ENCODE measurements around the gene ZNF512B.

ZNF512B gene

DNA sequence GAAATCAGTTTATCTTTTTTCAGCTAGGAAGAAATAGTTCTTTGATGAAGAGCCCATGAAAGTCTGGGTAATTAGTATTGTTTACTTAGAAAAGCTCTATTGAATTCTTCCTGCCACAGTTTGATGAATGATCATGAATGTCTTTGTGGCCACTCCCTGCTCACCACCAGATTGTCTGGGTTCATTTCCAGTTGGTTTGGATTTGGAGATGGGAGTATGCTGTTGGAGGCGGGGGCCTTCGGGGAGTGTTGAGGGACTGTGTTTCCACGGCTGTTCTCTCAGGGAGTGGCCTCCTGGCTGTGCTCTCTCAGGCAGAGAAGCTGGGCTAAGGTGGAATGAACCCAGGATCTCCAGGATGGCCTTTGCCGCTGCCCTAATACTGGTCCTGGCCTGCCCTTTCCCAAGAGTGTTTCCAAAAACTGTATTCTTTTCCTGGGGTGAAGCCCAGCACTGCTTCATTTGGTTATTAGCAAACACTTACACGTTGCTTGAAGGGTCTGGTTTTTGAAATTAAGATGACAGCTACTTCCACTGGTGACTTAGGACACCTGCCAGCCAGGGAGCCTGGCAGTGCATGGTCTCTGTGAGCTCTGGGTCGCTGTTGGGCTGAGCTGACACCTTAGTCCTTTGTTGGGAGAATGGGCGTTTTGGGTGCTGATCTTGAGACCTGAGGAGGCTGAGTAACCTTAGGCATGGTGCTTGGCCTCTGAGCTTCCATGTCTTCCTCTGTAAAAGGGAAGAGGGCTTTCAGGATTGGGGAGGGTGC lies 34.4 kb upstream of the ZNF512B start:
- H3K36me3 ChIP-seq (ENCODE audit: insufficient read depth, low read length): peaks cover 80% of the 10 kb centered on the region
- WGBS: 96% methylated on average over 7 of the region's 7 CpGs
- no peaks in the 10 kb centered on the region for H3K27me3 ChIP-seq (ENCODE audit: insufficient read depth, low read length)
- no peaks in the 10 kb centered on the region for H3K4me1 ChIP-seq (ENCODE audit: insufficient read depth, low read length)
- H3K4me3 ChIP-seq (ENCODE audit: low read length): no peak overlapping the region
- H3K9me3 ChIP-seq (ENCODE audit: insufficient read depth, low read depth, low read length): peaks cover 3% of the 10 kb centered on the region; the same call in 1 of the 2 replicates
- no peak overlapping the region for H3K27ac ChIP-seq (ENCODE audit: low read depth, low read length)
- no peak overlapping the region for H3K9ac ChIP-seq (ENCODE audit: low read depth, low read length)

DNA sequence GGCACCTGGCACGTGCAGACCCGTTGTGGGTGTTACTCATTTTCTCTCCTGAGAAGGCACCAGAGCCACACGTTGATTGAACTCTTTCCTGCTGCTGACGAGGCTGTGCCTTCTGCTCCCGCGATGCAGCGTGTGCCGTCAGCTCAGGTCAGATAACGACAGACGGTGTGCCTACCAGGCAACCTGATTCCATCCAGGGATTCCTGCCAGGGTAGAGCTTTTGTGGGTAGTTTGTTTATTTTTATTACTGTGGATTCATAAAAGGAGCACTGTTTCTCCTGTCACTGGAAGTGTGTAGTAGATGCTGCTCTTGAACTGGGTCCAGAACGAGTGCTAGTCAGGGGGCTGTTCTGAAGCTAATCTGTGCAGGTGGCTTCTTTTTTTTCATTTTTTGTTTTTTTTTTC lies 31.9 kb upstream of the ZNF512B start:
- peaks cover 78% of the 10 kb centered on the region for H3K36me3 ChIP-seq (ENCODE audit: insufficient read depth, low read length)
- 95% methylated on average over 11 of the region's 11 CpGs for WGBS

GRCh38 chr20:64000906-64001305 lies 31.2 kb upstream of the ZNF512B start:
- Histone ChIP-seq H3K36me3 (ENCODE audit: insufficient read depth, low read length) (peaks cover 82% of the 10 kb centered on the region), H3K4me1 (ENCODE audit: insufficient read depth, low read length) (no peaks in the 10 kb centered on the region), H3K27me3 (ENCODE audit: insufficient read depth, low read length) (no peaks in the 10 kb centered on the region), H3K9me3 (ENCODE audit: insufficient read depth, low read depth, low read length) (no peaks in the 10 kb centered on the region), H3K4me3 (ENCODE audit: low read length) (no peak overlapping the region), H3K9ac (ENCODE audit: low read depth, low read length) (no peak overlapping the region), H3K27ac (ENCODE audit: low read depth, low read length) (no peak overlapping the region)
- 97% methylated on average over 12 of the region's 12 CpGs for WGBS

More for the DNA sequence above, 31.9 kb upstream of the ZNF512B start:
- Histone ChIP-seq H3K27me3 (ENCODE audit: insufficient read depth, low read length) (no peaks in the 10 kb centered on the region), H3K9ac (ENCODE audit: low read depth, low read length) (no peak overlapping the region), H3K9me3 (ENCODE audit: insufficient read depth, low read depth, low read length) (no peaks in the 10 kb centered on the region), H3K27ac (ENCODE audit: low read depth, low read length) (no peak overlapping the region), H3K4me1 (ENCODE audit: insufficient read depth, low read length) (no peaks in the 10 kb centered on the region), H3K4me3 (ENCODE audit: low read length) (no peak overlapping the region)

- peaks cover 5% of the 10 kb centered on the region for H3K27me3 ChIP-seq (ENCODE audit: insufficient read depth, low read length)
- H3K9ac ChIP-seq (ENCODE audit: low read depth, low read length): no peak overlapping the region
- H3K27ac ChIP-seq (ENCODE audit: low read depth, low read length): no peak overlapping the region
- H3K36me3 ChIP-seq (ENCODE audit: insufficient read depth, low read length): peaks cover 47% of the 10 kb centered on the region
- peaks cover 3% of the 10 kb centered on the region; the same call in 1 of the 2 replicates for H3K4me1 ChIP-seq (ENCODE audit: insufficient read depth, low read length)
- H3K4me3 ChIP-seq (ENCODE audit: low read length): no peak overlapping the region
- WGBS: 94% methylated on average over 14 of the region's 14 CpGs
- no peaks in the 10 kb centered on the region for H3K9me3 ChIP-seq (ENCODE audit: insufficient read depth, low read depth, low read length)
These were observed 13.2 kb upstream of the ZNF512B start for GRCh38 chr20:63982937-63983336.

DNA sequence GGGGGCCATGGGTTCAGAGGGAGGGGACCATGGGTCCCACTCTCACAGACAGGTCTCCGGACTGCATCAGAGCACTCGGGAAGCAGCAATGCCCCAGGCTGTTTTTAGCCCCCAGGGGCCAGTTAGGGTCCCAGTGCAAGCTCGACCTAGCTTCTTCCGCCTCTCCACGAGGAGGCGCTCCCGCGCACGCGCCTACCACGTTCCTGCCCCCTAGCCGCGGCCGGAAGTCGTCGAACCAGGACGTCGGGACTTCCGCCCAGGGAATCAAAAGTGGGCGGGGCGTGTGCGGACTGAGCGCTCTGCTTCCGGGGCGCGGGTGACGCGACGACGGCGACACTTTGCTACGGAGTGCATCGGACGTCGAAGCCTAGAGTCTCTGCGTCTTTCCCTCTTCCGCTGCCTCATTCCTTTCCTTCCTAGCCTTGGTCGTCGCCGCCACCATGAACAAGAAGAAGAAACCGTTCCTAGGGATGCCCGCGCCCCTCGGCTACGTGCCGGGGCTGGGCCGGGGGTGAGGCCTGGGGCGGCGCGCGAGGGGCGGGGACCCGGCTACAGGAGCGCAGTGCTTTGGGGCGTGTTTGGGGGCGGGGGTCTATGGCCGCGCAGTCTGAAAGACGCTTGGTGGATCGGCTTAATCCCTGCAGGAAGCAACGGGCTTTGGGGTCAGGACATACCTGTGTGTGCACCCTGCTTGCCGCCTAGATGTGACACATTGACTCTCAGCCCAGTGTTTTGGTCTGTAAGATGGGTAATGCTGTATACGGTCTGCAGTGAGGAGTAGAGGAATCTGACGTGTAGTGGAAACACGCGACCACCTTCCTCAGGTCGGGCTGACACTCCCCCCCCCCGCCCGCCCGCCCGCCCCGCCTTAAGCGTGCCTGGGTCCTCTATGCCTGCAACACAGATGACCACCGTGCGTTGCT lies 11.3 kb upstream of the ZNF512B start, which contains the start of gene PRPF6:
Gene PRPF6, plus strand, starts transcription at position 327 of the 923 bp plus-strand sequence. Its CDS starts 114 bp downstream, at position 441.
- Histone ChIP-seq H3K36me3 (ENCODE audit: insufficient read depth, low read length) (peaks cover 31% of the 10 kb centered on the region), H3K9ac (ENCODE audit: low read depth, low read length) (peak within 1 kb of the TSS; percentile 77), H3K27me3 (ENCODE audit: insufficient read depth, low read length) (peaks cover 9% of the 10 kb centered on the region), H3K4me3 (ENCODE audit: low read length) (peak within 1 kb of the TSS; percentile 93), H3K27ac (ENCODE audit: low read depth, low read length) (peak within 1 kb of the TSS; percentile 82), H3K4me1 (ENCODE audit: insufficient read depth, low read length) (peaks cover 3% of the 10 kb centered on the region; the same call in 1 of the 2 replicates), H3K9me3 (ENCODE audit: insufficient read depth, low read depth, low read length) (no peaks in the 10 kb centered on the region)
- WGBS: under 1% methylated on average over 73 of the region's 75 CpGs

DNA sequence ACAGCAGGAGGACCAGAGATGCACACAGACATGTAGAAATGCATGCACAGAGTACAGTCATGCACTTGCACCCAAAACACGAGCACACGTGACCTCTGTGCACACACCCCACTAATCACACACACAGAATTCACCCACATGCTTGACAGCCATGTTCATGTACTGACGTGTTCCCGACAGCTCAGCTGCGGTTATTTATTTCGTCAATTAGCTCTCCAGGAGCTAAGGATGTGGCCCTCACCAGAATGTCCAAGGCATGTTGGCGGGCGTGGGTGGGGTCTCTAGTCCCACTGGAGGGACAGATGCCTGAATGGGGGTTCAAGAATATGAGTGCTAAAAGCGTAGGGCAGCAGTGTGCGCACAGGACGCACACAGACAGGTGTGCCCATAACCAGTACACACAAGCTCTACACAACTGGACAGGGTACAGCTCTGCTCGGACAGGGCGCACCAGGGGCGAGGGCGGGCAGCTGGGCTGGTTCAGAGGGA lies 10.6 kb upstream of the ZNF512B start:
- H3K9me3 ChIP-seq (ENCODE audit: insufficient read depth, low read depth, low read length): no peaks in the 10 kb centered on the region
- no peak overlapping the region for H3K9ac ChIP-seq (ENCODE audit: low read depth, low read length)
- H3K4me1 ChIP-seq (ENCODE audit: insufficient read depth, low read length): peaks cover 3% of the 10 kb centered on the region; the same call in 1 of the 2 replicates
- peak overlapping the region; percentile 87 for H3K4me3 ChIP-seq (ENCODE audit: low read length)
- H3K36me3 ChIP-seq (ENCODE audit: insufficient read depth, low read length): peaks cover 24% of the 10 kb centered on the region
- peaks cover 9% of the 10 kb centered on the region for H3K27me3 ChIP-seq (ENCODE audit: insufficient read depth, low read length)
- WGBS: 88% methylated on average over 15 of the region's 15 CpGs
- no peak overlapping the region for H3K27ac ChIP-seq (ENCODE audit: low read depth, low read length)

DNA sequence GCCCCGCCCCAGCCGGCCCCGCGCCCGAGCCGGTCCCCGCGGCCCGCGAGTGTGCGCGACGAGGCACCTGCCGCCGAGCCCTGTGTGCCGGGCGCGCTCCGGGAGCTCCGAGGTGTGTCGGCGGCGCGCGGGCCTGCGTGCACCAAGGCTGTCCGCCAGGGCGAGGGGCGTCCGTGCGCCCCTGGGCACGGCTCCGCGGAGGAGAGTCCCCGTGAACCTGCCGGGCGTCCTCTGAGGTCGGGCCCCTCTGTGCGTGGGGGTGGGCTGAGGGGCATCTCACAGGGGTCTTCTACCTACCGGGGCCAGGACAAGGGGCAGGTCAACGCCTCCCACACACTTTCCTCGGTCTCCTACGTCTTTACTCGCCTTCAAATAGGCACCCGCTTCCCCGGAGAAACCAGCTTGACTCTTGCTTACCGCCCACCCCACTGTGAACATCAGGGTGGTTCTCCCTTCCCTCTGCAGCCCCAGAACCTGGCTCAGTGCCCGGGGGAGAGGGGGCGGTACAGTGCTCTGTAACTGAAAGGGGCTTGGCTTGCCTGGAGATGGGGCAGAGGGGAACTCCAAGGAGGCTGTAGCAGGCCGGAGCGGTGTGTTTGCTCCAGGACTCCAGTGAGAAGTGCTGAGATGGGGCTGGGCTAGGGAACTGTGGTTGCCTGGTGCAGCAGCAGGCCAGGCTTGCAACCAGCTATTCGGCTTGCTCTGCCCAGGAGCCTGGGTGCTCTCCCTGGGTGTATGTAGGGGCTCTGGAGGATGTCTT lies 10.0 kb upstream of the ZNF512B start, which contains the start of gene SAMD10:
Gene SAMD10, minus strand, starts transcription at position 86 of the 760 bp plus-strand sequence. CDS start 175 bp downstream, outside the sequence.
- Histone ChIP-seq H3K27ac (ENCODE audit: low read depth, low read length) (peak within 1 kb of the TSS; percentile 52; the same call in 1 of the 2 replicates), H3K27me3 (ENCODE audit: insufficient read depth, low read length) (peaks cover 9% of the 10 kb centered on the region), H3K9me3 (ENCODE audit: insufficient read depth, low read depth, low read length) (no peaks in the 10 kb centered on the region), H3K4me3 (ENCODE audit: low read length) (peak within 1 kb of the TSS; percentile 87), H3K36me3 (ENCODE audit: insufficient read depth, low read length) (peaks cover 17% of the 10 kb centered on the region), H3K4me1 (ENCODE audit: insufficient read depth, low read length) (peaks cover 3% of the 10 kb centered on the region; the same call in 1 of the 2 replicates), H3K9ac (ENCODE audit: low read depth, low read length) (peak within 1 kb of the TSS; percentile 45)
- WGBS: 4% methylated on average over 52 of the region's 52 CpGs

DNA sequence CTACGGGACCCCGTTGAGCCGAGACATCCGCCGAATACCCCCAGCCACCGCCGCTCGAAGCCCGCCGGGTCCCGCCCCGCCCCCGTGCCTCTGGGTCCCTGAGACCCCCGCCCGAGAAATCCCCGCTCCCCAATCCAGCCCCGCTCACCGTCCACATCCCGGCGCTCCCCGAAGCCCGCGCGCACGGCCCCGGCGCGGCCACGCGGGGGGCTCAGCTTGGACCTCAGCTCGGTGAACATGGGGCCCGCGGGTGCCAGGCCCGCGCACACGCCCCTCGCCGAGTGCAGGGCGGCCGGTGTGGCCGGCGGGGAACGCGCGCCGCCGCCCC lies 9.5 kb upstream of the ZNF512B start:
- Histone ChIP-seq H3K4me1 (ENCODE audit: insufficient read depth, low read length) (peaks cover 3% of the 10 kb centered on the region; the same call in 1 of the 2 replicates), H3K4me3 (ENCODE audit: low read length) (peak overlapping the region; percentile 87), H3K9ac (ENCODE audit: low read depth, low read length) (peak overlapping the region; percentile 35; the same call in 1 of the 2 replicates), H3K27ac (ENCODE audit: low read depth, low read length) (no peak overlapping the region; the same call in 1 of the 2 replicates), H3K36me3 (ENCODE audit: insufficient read depth, low read length) (peaks cover 12% of the 10 kb centered on the region), H3K9me3 (ENCODE audit: insufficient read depth, low read depth, low read length) (no peaks in the 10 kb centered on the region), H3K27me3 (ENCODE audit: insufficient read depth, low read length) (peaks cover 9% of the 10 kb centered on the region)
- WGBS: under 1% methylated on average over 47 of the region's 47 CpGs

GRCh38 chr20:63978319-63979228 lies 8.8 kb upstream of the ZNF512B start:
- Histone ChIP-seq H3K27me3 (ENCODE audit: insufficient read depth, low read length) (peaks cover 9% of the 10 kb centered on the region), H3K4me3 (ENCODE audit: low read length) (peak overlapping the region; percentile 87), H3K27ac (ENCODE audit: low read depth, low read length) (peak overlapping the region; percentile 52; the same call in 1 of the 2 replicates), H3K36me3 (ENCODE audit: insufficient read depth, low read length) (peaks cover 6% of the 10 kb centered on the region; the same call in 1 of the 2 replicates), H3K9ac (ENCODE audit: low read depth, low read length) (peak overlapping the region; percentile 35; the same call in 1 of the 2 replicates), H3K4me1 (ENCODE audit: insufficient read depth, low read length) (peaks cover 3% of the 10 kb centered on the region; the same call in 1 of the 2 replicates), H3K9me3 (ENCODE audit: insufficient read depth, low read depth, low read length) (no peaks in the 10 kb centered on the region)
- 7% methylated on average over 50 of the region's 52 CpGs for WGBS

Measured in HUES64 (cell line).